ENCODE results near the gene ARFGAP1. TPM values are rescaled to one million over a fixed set of nuclear protein-coding genes. Genes with fewer than 3 reads are reported as not detected.

The ARFGAP1 gene
- total and polyA plus RNA-seq, 2 donors from 2014 or later: 40.4 to 84.3 TPM

- Histone ChIP-seq H3K27me3 (ENCODE audit: control insufficient read depth, insufficient read depth, low read length) (no peaks in the 10 kb centered on the region), H3K36me3 (ENCODE audit: control insufficient read depth in 2 of 3, insufficient read depth in 3 of 3, low read length in 3 of 3) (no peaks in the 10 kb centered on the region), H3K9ac (ENCODE audit: low read length in 3 of 3) (no peak overlapping the region), H3K4me1 (ENCODE audit: control insufficient read depth in 2 of 3, insufficient read depth in 2 of 3, low read depth in 1 of 3, low read length in 3 of 3) (peaks cover 0 to 7% (median 1%) of the 10 kb centered on the region in 3 donors), H3K9me3 (ENCODE audit: control insufficient read depth in 2 of 3, insufficient read depth in 1 of 3, low read length in 3 of 3) (no peaks in the 10 kb centered on the region), H3K4me3 (ENCODE audit: low read length in 3 of 3) (peak overlapping the region in 1 of 3 donors; percentile 26), H3K27ac (ENCODE audit: low read depth in 2 of 2, low read length in 2 of 2) (no peak overlapping the region)
- intact Hi-C loops (cut with DNase I): no loop called here
- TF ChIP-seq, protein P1, sequence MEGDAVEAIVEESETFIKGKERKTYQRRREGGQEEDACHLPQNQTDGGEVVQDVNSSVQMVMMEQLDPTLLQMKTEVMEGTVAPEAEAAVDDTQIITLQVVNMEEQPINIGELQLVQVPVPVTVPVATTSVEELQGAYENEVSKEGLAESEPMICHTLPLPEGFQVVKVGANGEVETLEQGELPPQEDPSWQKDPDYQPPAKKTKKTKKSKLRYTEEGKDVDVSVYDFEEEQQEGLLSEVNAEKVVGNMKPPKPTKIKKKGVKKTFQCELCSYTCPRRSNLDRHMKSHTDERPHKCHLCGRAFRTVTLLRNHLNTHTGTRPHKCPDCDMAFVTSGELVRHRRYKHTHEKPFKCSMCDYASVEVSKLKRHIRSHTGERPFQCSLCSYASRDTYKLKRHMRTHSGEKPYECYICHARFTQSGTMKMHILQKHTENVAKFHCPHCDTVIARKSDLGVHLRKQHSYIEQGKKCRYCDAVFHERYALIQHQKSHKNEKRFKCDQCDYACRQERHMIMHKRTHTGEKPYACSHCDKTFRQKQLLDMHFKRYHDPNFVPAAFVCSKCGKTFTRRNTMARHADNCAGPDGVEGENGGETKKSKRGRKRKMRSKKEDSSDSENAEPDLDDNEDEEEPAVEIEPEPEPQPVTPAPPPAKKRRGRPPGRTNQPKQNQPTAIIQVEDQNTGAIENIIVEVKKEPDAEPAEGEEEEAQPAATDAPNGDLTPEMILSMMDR (IDR thresholded peaks at IDR 0.05; ENCODE audit: borderline replicate concordance, extremely low read depth, insufficient read depth): no peak
- FAIRE-seq (no peak), DNase-seq (no peak)
Measured at GRCh38 chr20:63253065-63253437, 19.6 kb upstream of the ARFGAP1 start.

DNA sequence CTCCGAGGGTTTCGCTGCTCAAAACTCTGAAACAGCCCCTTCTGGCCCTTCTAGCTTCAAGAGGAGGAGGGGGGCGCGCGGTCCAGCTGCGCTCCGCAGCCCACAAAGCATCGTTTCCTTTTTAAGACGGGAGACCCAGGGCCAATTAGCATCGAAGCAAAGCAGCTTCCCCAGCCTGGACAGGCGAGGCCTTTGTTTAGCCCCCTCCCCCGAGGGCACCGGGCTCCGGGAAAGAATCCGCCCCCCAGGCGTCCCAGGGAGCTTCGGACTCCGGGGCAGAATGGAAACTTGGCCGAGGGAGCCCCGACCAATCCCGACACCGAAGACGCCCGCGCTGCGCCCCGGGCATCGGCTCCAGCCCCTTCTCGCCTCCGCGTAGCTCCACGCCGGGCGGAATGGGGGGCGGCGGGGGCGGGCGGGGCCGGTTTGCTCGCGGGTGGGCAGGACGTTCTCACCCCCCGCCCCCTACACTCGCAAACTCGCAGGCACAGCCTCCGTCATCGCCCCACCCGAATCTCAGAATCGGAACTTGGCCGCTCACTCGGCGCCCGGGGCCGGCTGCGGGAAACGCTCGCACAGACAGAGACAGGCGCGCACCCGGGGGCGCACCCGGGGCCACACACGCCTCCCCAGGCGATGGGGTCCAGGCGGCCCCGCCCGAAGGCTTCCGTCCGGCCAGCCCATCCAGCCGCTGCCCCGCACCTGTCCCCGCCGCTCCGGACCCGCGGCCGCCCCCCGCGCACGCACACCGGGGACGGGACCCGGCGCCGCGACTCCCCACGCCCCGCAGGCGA lies 19.0 kb upstream of the ARFGAP1 start:
- Histone ChIP-seq H3K4me3 (ENCODE audit: low read length in 3 of 3) (no peak overlapping the region), H3K9me3 (ENCODE audit: control insufficient read depth in 2 of 3, insufficient read depth in 1 of 3, low read length in 3 of 3) (no peaks in the 10 kb centered on the region), H3K36me3 (ENCODE audit: control insufficient read depth in 2 of 3, insufficient read depth in 3 of 3, low read length in 3 of 3) (no peaks in the 10 kb centered on the region), H3K27me3 (ENCODE audit: control insufficient read depth, insufficient read depth, low read length) (no peaks in the 10 kb centered on the region), H3K27ac (ENCODE audit: low read depth in 2 of 2, low read length in 2 of 2) (no peak overlapping the region), H3K9ac (ENCODE audit: low read length in 3 of 3) (no peak overlapping the region), H3K4me1 (ENCODE audit: control insufficient read depth in 2 of 3, insufficient read depth in 2 of 3, low read depth in 1 of 3, low read length in 3 of 3) (peaks cover 0 to 4% (median 0%) of the 10 kb centered on the region in 3 donors)
- TF ChIP-seq, protein P1 (IDR thresholded peaks at IDR 0.05; ENCODE audit: borderline replicate concordance, extremely low read depth, insufficient read depth): no peak
- no peak for FAIRE-seq
- DNase-seq: peak in 4 of 5 donors; percentile 73 to 89 (median 78)
- intact Hi-C loops (cut with DNase I): no loop called here

DNA sequence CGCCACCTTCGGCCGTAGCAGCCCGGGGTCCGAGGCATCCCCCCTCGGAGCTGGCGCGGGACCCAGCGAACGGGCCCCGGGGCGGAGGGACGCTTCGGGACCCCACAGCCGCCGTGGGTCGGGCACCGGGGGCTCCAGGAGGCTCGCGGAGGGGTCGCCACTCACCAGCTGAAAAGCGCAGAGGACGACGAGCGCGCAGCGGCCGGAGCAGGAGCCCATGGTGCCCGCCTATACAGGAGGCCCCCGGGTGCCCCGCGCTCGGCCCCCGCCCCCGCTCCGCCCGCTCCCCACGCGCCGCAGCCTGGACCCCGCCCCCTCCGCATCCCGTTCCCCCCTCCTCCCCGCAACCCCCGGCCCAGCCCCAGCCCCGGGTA lies 18.4 kb upstream of the ARFGAP1 start, which contains the start of gene NKAIN4:
NKAIN4 (minus strand) TSS at position 232 of the 374 bp plus-strand sequence; CDS start at position 219, 13 bp downstream.
- H3K27ac ChIP-seq (ENCODE audit: low read depth in 2 of 2, low read length in 2 of 2): no peak within 1 kb of the TSS
- intact Hi-C loops (cut with DNase I): no loop called here
- no peak within 1 kb of the TSS for H3K9ac ChIP-seq (ENCODE audit: low read length in 3 of 3)
- peak in 1 of 5 donors; percentile 68 for DNase-seq
- TF ChIP-seq, protein P1 (IDR thresholded peaks at IDR 0.05; ENCODE audit: borderline replicate concordance, extremely low read depth, insufficient read depth): no peak
- no peak within 1 kb of the TSS for H3K4me3 ChIP-seq (ENCODE audit: low read length in 3 of 3)
- H3K27me3 ChIP-seq (ENCODE audit: control insufficient read depth, insufficient read depth, low read length): no peaks in the 10 kb centered on the region
- no peaks in the 10 kb centered on the region for H3K36me3 ChIP-seq (ENCODE audit: control insufficient read depth in 2 of 3, insufficient read depth in 3 of 3, low read length in 3 of 3)
- H3K9me3 ChIP-seq (ENCODE audit: control insufficient read depth in 2 of 3, insufficient read depth in 1 of 3, low read length in 3 of 3): no peaks in the 10 kb centered on the region
- no peak for FAIRE-seq
- peaks cover 0 to 4% (median 0%) of the 10 kb centered on the region in 3 donors for H3K4me1 ChIP-seq (ENCODE audit: control insufficient read depth in 2 of 3, insufficient read depth in 2 of 3, low read depth in 1 of 3, low read length in 3 of 3)
